Neuronal stem cell (in vitro differentiated cells): Measurements from ENCODE around the gene SERPINF2.

Source experiments
- DNase-seq: peaks from one replicate; pipeline ENCODE4 v3.0.0-alpha.2; 2013; ENCODE audit warnings: low spot score
- H2AFZ ChIP-seq: one replicate; pipeline ENCODE4 v1.6.1; 2013; ENCODE audit warnings: mild to moderate bottlenecking, low read length, inconsistent platforms
- H2AK5ac ChIP-seq: 2 replicates; pipeline ENCODE4 v1.6.1; 2013; ENCODE audit warnings: low read depth, mild to moderate bottlenecking, inconsistent platforms, low read length, moderate library complexity, mixed read lengths
- H2BK120ac ChIP-seq: 2 replicates; pipeline ENCODE4 v1.6.1; 2013; ENCODE audit warnings: low read depth, mild to moderate bottlenecking, inconsistent platforms, low read length, moderate library complexity, mixed read lengths
- H2BK12ac ChIP-seq: one replicate; pipeline ENCODE4 v1.6.1; 2013; ENCODE audit warnings: low read length, inconsistent platforms
- H2BK15ac ChIP-seq: 2 replicates; pipeline ENCODE4 v1.6.1; 2013; ENCODE audit warnings: mild to moderate bottlenecking, low read length, inconsistent platforms, mixed read lengths
- H2BK5ac ChIP-seq: one replicate; pipeline ENCODE4 v1.6.1; 2013; ENCODE audit warnings: inconsistent platforms, mild to moderate bottlenecking, low read length, moderate library complexity
- H3K14ac ChIP-seq: one replicate; pipeline ENCODE4 v1.6.1; 2013; ENCODE audit warnings: low read length, inconsistent platforms
- H3K18ac ChIP-seq: 2 replicates; pipeline ENCODE4 v1.6.1; 2013; ENCODE audit warnings: low read length, inconsistent platforms
- H3K23ac ChIP-seq: 2 replicates; pipeline ENCODE4 v1.6.1; 2013; ENCODE audit warnings: low read depth, mild to moderate bottlenecking, mixed read lengths, low read length, inconsistent platforms; ENCODE audit not compliant: poor library complexity
- H3K27ac ChIP-seq: replicated peaks from 3 replicates; pipeline ENCODE4 v1.5.1; 2013; ENCODE audit warnings: low read length, inconsistent platforms
- H3K27me3 ChIP-seq, 3 experiments: 2 replicates each; pipeline ENCODE4 v1.6.1; 2013; ENCODE audit warnings: low read length in 3 of 3, mild to moderate bottlenecking in 2 of 3, inconsistent platforms in 1 of 3, low read depth in 1 of 3, mixed read lengths in 1 of 3, moderate library complexity in 1 of 3; ENCODE audit not compliant: control insufficient read depth in 3 of 3, insufficient read depth in 3 of 3
- H3K36me3 ChIP-seq, 2 donors: replicated peaks in 1 of 2; 2 replicates each; pipeline ENCODE4 v1.6.1; 2013; ENCODE audit warnings: low read length in 2 of 2; ENCODE audit not compliant: control insufficient read depth in 2 of 2, insufficient read depth in 2 of 2
- H3K4ac ChIP-seq: 2 replicates; pipeline ENCODE4 v1.6.1; 2013; ENCODE audit warnings: inconsistent platforms, mild to moderate bottlenecking, low read length, moderate library complexity
- H3K4me1 ChIP-seq, 2 donors: 1 replicate in 1 of 2; 2 replicates in 1 of 2; pipeline ENCODE4 v1.6.1; 2013; ENCODE audit warnings: low read length in 2 of 2, low read depth in 1 of 2; ENCODE audit not compliant: control insufficient read depth in 2 of 2, insufficient read depth in 1 of 2
- H3K4me2 ChIP-seq: one replicate; pipeline ENCODE4 v1.6.1; 2013; ENCODE audit warnings: mild to moderate bottlenecking, low read length, inconsistent platforms; ENCODE audit not compliant: insufficient read depth, poor library complexity, severe bottlenecking
- H3K4me3 ChIP-seq, 2 donors: 2 replicates each; pipeline ENCODE4 v1.5.1; 2013; ENCODE audit warnings: low read length in 2 of 2, mild to moderate bottlenecking in 2 of 2, inconsistent platforms in 1 of 2, moderate library complexity in 1 of 2
- H3K79me1 ChIP-seq: one replicate; pipeline ENCODE4 v1.6.1; 2013; ENCODE audit warnings: low read depth, mild to moderate bottlenecking, inconsistent platforms, low read length, moderate library complexity
- H3K9ac ChIP-seq: one replicate; pipeline ENCODE4 v1.6.1; 2013; ENCODE audit warnings: mild to moderate bottlenecking, low read depth, low read length, inconsistent platforms; ENCODE audit not compliant: poor library complexity
- H3K9me3 ChIP-seq, 2 donors: replicated peaks in 1 of 2; 2 replicates each; pipeline versions ENCODE3 to v1.6.1; 2013; ENCODE audit warnings: low read length in 2 of 2, mild to moderate bottlenecking in 2 of 2, inconsistent platforms in 1 of 2, low read depth in 1 of 2, mixed read lengths in 1 of 2, moderate library complexity in 1 of 2; ENCODE audit not compliant: control insufficient read depth in 2 of 2, insufficient read depth in 1 of 2
- H4K8ac ChIP-seq: one replicate; pipeline ENCODE4 v1.6.1; 2013; ENCODE audit warnings: low read depth, mild to moderate bottlenecking, inconsistent platforms, low read length, moderate library complexity
- H4K91ac ChIP-seq: one replicate; pipeline ENCODE4 v1.6.1; 2013; ENCODE audit warnings: low read length, low read depth, mild to moderate bottlenecking, inconsistent platforms; ENCODE audit not compliant: poor library complexity
- WGBS, 2 donors: extraction: QIAGEN DNeasy Blood & Tissue Kit; methylation state at CpG; one replicate each; pipeline ENCODE4 v1.1.7; 2013; ENCODE audit warnings: missing lambda C conversion rate in 2 of 2, mixed read lengths in 1 of 2; ENCODE audit not compliant: insufficient read length in 2 of 2, insufficient replicate concordance in 1 of 2; ENCODE audit errors: extremely low coverage in 2 of 2; 5-methylcytosine and 5-hydroxymethylcytosine counted together

SERPINF2 gene

GRCh38 chr17:1743088-1743439 is 393 bp downstream of the SERPINF2 start:
- Histone ChIP-seq H2AK5ac (no peak overlapping the region), H3K18ac (no peak overlapping the region), H3K79me1 (peaks cover 2% of the 10 kb centered on the region), H3K14ac (no peak overlapping the region), H3K4me2 (no peak overlapping the region), H3K27ac (no peak overlapping the region), H3K23ac (no peak overlapping the region), H2BK12ac (no peak overlapping the region), H3K9me3 (no peaks in the 10 kb centered on the region), H3K36me3 (no peaks in the 10 kb centered on the region), H2BK120ac (no peak overlapping the region), H4K91ac (no peak overlapping the region), H2AFZ (peak overlapping the region; percentile 30), H3K4me1 (peaks cover 0 to 3% of the 10 kb centered on the region in 2 donors), H3K27me3 (no peaks in the 10 kb centered on the region), H3K9ac (no peak overlapping the region), H3K4ac (no peak overlapping the region), H2BK5ac (no peak overlapping the region), H3K4me3 (no peak overlapping the region), H4K8ac (no peak overlapping the region), H2BK15ac (no peak overlapping the region)
- no CpG with 5 or more reads among the region's 2 CpGs for WGBS, 2 donors
- DNase-seq = no peak

- Histone ChIP-seq H2AFZ (peak overlapping the region; percentile 29), H3K18ac (no peak overlapping the region), H3K4me2 (no peak overlapping the region), H3K4me1 (peaks cover 0 to 3% of the 10 kb centered on the region in 2 donors), H3K14ac (no peak overlapping the region), H4K8ac (no peak overlapping the region), H2BK12ac (no peak overlapping the region), H4K91ac (no peak overlapping the region), H3K23ac (no peak overlapping the region), H2BK5ac (peak overlapping the region; percentile 66), H3K4me3 (no peak overlapping the region), H3K36me3 (no peaks in the 10 kb centered on the region), H3K79me1 (peaks cover 2% of the 10 kb centered on the region), H2BK120ac (no peak overlapping the region), H2AK5ac (peak overlapping the region; percentile 76), H3K27me3 (no peaks in the 10 kb centered on the region), H3K27ac (no peak overlapping the region), H2BK15ac (peak overlapping the region; percentile 24), H3K4ac (no peak overlapping the region), H3K9me3 (peaks cover 0 to 4% of the 10 kb centered on the region in 2 donors), H3K9ac (no peak overlapping the region)
- DNase-seq = no peak
- no CpG with 5 or more reads among the region's 29 CpGs for WGBS, 2 donors
Measured at GRCh38 chr17:1744551-1745512, 2.2 kb downstream of the SERPINF2 start.

- H3K18ac ChIP-seq = peak overlapping the region; percentile 48
- H3K36me3 ChIP-seq = no peaks in the 10 kb centered on the region
- no CpG with 5 or more reads among the region's 12 CpGs for WGBS, 2 donors
- peak overlapping the region; percentile 66 for H2BK5ac ChIP-seq
- H2AFZ ChIP-seq = no peak overlapping the region
- peaks cover 2% of the 10 kb centered on the region for H3K79me1 ChIP-seq
- H3K9ac ChIP-seq = no peak overlapping the region
- peaks cover 0 to 3% of the 10 kb centered on the region in 2 donors for H3K4me1 ChIP-seq
- H4K8ac ChIP-seq = no peak overlapping the region
- peak overlapping the region; percentile 76 for H2AK5ac ChIP-seq
- no peak overlapping the region for H3K4me2 ChIP-seq
- no peaks in the 10 kb centered on the region for H3K27me3 ChIP-seq
- H3K14ac ChIP-seq = no peak overlapping the region
- no peak overlapping the region for H3K23ac ChIP-seq
- H2BK12ac ChIP-seq = peak overlapping the region; percentile 90
- DNase-seq = no peak
- H3K4me3 ChIP-seq = no peak overlapping the region
- no peak overlapping the region for H4K91ac ChIP-seq
- H3K9me3 ChIP-seq = peaks cover 0 to 4% of the 10 kb centered on the region in 2 donors
- H3K4ac ChIP-seq = no peak overlapping the region
- H2BK15ac ChIP-seq = no peak overlapping the region
- no peak overlapping the region for H3K27ac ChIP-seq
- no peak overlapping the region for H2BK120ac ChIP-seq
Measured at GRCh38 chr17:1745513-1746020, 2.9 kb downstream of the SERPINF2 start.

- no peak for DNase-seq
- H2BK12ac ChIP-seq = no peak overlapping the region
- peaks cover 2% of the 10 kb centered on the region for H3K79me1 ChIP-seq
Measured at GRCh38 chr17:1746975-1747543, 4.4 kb downstream of the SERPINF2 start.

More at GRCh38 chr17:1746975-1747543, 4.4 kb downstream of the SERPINF2 start:
- H2BK5ac ChIP-seq = no peak overlapping the region
- peak overlapping the region; percentile 30 for H3K9ac ChIP-seq
- no peaks in the 10 kb centered on the region for H3K36me3 ChIP-seq
- no peak overlapping the region for H3K4me3 ChIP-seq
- H3K23ac ChIP-seq = peak overlapping the region; percentile 85
- no peak overlapping the region for H3K27ac ChIP-seq
- H3K9me3 ChIP-seq = peaks cover 0 to 4% of the 10 kb centered on the region in 2 donors
- no peak overlapping the region for H4K8ac ChIP-seq
- no peaks in the 10 kb centered on the region for H3K27me3 ChIP-seq
- no peak overlapping the region for H3K4ac ChIP-seq
- peak overlapping the region; percentile 40 for H2AK5ac ChIP-seq
- H3K4me2 ChIP-seq = no peak overlapping the region
- peaks cover 0 to 6% of the 10 kb centered on the region in 2 donors for H3K4me1 ChIP-seq
- H3K18ac ChIP-seq = peak overlapping the region; percentile 80
- no peak overlapping the region for H2BK120ac ChIP-seq
- no CpG with 5 or more reads among the region's 22 CpGs for WGBS, 2 donors
- H2BK15ac ChIP-seq = peak overlapping the region; percentile 55
- peak overlapping the region; percentile 29 for H2AFZ ChIP-seq
- H4K91ac ChIP-seq = no peak overlapping the region
- H3K14ac ChIP-seq = peak overlapping the region; percentile 14
